GM21360 (cell line): ENCODE data around the gene NOTCH4.
"Not testable (repeated sequence)": the region's sequence is repeated elsewhere in the genome, so short reads cannot be mapped to it uniquely, and the experiment has no call there.

Experiments used
- ATAC-seq: cut with Tn5 transposase; IDR thresholded peaks from one replicate; pipeline ENCODE4 v1.9.1; 2021; ENCODE audit warnings: mild to moderate bottlenecking, moderate library complexity; ENCODE audit not compliant: unreplicated experiment

NOTCH4 gene

DNA sequence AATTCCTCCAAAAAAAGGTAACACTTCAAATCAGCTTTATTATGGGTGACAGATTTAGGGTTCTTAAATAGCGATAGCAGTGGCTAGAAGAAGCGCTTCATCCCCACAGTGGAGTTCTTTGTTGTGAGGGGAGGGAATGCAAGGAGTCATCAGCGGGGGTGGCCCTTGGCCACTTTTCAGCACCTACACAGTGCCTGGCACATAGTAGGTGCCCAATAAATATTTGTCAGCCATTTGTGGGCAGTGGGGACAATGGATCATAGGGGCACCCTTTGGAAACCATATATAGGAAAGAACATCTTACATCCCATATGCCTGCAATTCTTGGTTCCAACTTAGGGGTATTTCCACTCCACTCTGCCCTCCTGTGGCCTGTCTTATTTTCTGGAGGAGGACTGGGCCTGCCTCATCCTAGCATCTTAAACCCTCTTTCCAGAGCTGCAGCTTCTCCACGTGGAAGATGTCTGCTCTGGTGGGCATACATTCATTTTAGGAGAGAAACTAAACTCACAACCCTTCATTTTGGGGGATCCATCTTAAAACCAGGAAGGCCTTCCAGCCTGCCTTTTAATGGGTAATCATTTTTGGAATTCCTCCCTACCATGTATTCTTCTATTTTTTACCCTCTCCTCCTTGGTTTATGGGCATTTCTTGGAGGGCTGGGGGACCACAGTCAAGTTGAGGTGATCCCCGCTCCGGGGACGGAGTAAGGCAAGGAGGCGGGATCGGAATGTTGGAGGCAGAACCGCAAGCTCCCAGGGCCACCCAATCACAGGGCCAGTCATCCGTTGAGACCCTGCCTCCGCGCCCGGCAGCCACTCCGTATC, 28.8 kb downstream of the NOTCH4 start:
- no peak for ATAC-seq

DNA sequence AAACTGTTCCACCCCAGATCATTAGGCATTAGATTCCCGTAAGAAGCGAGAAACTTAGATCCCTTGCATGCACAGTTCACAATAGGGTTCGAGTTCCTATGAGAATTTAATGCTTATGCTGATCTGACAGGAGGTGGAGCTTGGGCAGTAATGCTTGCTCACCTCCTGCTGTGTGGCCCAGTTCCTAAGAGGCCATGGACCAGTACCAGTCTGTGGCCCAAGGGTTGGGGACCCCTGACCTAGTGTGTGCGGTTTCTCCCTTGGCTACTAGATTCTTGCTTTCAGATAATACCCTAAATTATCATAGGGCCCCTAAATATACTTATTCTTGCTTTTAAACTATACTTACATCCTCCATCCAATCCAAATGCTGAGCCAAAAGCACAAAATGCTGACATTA, 29.5 kb downstream of the NOTCH4 start:
- no peak for ATAC-seq

DNA sequence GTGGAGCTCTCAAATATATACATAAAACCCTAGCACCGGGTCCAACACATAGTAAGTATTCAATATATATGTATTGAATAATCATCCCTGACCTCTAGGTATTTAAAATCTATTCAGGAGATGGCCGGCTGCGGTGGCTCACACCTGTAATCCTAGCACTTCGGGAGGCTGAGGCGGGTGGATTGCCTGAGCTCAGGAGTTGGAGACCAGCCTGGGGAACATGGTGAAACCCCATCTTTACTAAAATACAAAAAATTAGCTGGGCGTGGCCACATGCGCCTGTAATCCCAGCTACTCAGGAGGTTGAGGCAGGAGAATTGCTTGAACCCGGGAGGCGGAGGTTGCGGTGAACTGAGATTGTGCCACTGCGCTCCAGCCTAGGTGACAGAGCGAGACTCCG, 30.8 kb downstream of the NOTCH4 start:
- ATAC-seq = not testable (repeated sequence)

DNA sequence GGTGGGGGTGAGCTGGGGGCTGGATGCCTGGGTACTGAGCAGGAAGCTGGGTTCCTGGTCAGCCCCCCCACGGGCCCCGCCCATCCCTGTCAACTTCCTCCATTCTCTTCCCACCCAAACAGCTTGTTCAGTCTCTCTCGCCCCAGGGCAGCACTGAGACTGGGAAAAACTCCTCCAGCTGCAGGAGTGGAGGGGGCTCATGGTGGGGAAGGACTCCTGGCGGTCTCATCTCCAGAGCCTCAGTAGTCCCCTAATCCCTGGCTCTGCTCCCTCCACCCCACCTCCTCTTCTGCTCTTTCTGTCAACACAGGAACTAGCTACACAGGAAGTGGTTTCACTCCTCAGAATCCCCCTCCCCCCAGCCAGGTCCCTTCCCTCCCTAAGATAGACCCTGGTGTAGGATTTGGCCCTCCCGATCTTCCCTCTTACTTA, 31.2 kb downstream of the NOTCH4 start, which contains the start of gene GPSM3:
Gene GPSM3, minus strand, starts transcription at position 36 of the 432 bp plus-strand sequence. CDS start 130 bp downstream, outside the sequence.
- no peak for ATAC-seq

DNA sequence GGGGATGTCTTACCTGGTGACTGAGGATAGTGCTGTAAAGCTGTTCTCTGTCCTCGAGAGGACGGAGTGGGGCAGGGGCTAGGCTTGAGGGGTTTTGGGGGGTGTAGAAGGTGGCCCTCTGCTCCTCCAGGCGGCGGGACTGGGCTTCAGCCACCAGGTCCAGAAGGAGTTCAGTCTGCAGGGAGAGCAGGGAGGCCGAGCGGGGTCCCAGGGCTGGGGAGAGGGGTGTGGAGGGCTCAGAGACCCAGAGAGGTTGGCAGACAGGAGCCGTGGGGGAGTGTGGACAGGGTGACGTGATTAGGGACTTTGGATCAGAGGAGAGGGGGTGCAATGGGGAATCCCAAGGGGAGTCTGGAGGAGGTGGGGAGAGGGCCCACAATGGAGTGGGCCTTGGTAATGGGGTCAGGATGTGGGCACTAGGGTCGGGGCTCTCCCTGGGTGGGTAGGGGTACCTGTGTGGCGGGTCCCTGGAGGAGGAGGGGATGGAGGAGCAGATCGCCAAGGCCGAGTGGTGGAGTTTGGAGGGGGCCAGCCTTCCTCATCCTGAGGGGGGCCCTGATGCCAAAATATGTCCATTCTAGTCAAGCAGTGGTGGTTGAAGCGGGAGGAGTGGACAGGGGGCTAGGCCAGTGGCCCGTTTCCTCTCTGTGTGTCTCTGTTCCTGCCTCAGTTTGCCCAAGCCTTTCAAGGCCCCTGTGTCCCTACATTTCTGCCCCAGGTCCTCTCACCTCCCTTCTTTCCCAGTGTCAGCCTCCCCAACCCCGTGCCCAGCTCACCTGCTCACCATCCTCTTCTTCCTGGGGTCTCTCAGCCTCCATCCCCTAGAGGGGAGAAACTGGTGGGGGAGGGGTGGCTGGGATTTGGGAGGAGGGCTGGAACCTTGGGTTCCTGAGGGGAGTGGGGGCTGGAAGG, 31.9 kb downstream of the NOTCH4 start:
- ATAC-seq = no peak

DNA sequence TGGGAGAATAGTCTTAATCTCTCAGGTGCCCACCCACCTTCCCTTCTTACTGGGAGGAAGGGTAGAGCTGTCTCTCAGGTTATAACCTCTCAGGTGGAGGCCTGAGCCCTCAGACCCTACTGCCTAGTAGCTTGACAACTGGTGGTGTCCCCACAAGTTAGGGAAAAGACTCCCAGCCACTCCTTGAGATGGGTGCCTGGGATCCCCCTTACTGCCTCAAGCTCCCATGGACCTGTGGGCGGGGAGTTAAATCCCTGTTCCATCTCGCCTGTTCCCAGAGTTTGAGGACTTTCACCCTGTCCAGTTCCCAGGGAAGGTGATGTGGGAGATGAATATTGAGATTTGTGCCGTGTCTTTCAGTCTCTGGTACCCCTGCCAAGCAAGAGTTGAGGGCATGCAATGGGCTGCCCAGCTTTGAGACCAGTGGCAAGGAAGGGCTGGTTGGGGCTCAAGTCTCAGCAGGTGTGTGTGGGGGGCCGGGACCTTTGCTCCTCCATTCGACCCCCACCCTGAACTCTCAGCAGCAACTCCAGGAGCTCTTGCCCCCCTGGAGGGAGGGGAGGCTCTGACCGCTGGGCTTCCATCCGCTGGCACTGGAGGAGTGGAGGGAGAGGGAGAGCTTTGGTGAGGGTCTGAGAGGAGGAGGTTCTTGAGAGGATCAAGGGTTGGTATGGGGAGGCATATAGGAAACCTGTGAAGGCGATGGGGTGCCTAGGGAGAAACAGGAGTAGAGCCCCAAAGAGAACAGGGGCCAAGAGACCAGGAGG, 32.8 kb downstream of the NOTCH4 start:
- ATAC-seq = no peak

DNA sequence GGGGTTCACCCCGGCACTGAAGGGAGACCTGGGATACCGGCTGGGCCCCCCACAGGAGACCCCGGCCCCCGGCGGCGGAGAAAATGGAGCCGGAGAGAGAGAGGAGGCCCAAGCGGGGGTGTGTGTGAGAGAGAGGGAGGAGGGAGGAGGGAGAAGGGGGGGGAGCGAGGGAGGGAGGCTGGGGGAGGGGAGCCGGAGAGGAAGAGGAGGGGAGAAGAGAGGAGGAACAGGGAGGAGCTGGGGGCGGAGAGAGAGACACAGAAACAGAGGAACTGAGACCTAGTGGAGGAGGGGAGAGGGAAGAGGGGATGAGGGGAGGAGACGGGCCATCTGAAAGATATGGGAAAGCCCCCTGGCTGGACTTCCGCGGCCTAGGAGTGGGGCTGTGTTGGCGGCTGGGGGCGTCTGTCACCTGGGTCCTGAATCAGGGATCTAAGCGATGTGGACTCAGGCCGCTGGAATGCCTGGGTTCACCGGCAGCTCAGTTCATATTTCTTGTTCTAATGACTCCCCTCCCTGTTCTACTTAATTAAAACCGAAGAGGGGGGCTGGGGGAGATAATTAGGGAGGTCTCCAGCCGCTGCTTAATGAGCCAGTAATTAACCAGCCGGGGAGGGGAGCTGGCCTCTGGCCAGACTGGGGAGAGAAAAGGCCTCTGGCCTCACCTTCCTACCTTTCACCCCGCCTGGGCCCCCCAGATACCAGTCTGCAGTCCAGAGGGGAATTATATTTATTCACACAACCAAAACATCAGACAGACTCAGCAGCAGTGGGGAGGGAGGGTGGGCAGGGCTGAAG, 33.6 kb downstream of the NOTCH4 start, which contains the start of gene PBX2:
Gene PBX2, minus strand, starts transcription at position 149 of the 798 bp plus-strand sequence. CDS start 287 bp downstream, outside the sequence.
- peak; percentile 45 for ATAC-seq

DNA sequence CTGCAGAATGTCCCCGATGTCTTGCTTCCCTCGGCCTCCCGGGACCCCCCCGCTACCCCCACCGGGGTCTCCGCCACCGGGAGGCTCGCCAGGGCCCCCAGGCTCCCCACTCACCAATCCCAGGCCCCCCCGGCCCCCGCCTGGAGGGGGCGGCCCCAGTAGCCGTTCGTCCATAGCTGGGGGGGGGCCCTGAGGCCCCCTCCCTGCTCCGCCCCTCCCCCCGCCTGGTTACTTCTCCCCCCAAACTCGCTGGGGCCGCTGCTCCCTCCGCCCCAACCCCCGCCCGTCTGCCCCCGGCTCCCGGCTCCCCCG, 34.2 kb downstream of the NOTCH4 start:
- no peak for ATAC-seq

DNA sequence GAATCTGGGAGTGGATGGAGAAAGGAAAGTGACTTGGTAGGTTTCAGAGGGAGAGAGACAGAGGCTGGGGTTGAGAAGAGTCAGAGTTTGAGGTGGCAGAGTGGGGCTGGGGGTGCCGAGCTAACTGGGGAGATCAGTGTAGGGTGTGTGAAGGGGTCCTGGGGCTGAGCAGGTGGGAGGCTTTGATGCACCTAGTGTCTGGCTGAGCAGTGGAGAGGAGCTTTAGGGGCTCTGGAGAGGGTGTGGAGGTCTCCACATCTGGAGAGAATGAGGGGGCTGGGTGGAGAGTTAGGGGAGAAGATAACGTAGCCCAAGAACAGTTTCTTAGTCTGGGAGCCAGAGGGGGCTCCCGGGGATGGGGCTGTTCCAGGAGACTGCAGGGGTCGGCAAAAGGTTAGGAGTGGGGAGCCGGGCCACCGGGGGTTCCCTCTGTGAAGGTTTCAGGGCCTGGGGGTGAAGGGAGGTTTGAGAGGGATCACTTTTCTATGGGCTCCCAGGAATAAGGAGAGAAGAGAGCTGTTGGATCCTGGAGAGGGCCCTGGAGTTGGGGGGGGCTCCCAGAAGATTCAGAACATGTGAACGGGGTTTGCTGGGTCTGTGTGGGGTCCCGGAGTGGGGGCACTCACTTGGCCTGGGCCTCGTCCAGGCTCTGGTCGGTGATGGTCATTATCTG, 34.7 kb downstream of the NOTCH4 start:
- ATAC-seq = no peak

DNA sequence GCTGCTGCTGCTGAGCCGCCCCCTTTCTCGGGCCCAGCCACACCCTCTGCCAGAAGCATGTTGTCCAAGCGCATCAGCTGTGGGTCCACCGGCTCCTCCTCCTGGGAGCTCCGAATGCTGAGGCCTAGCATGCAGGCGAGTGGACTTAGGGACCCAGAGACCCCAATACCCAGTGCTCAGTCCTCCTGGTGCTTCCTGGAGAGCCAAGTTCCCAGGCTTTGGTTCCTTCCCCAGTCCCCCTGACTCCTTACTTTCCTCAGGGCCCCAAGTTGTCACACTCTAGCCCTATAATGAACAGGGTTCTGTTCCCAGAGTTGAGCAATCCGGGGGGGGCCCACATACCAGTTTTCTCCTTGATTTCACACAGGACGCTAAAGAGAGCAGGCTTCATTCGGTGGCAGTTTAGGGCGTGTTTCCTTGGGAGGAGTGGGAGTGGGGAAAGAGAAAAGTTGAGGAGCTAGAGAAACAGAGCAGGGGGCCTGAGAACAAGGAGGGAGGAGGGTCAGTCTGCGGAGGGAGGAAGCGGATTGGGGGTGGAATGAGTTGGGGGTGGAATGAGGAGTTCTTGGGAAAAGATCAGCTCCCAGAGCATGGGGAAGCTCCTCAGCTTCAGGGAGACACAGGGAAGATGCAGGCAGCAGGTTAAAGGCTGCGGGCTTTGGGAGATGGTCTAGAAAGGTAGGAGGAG, 35.3 kb downstream of the NOTCH4 start:
- ATAC-seq = no peak

DNA sequence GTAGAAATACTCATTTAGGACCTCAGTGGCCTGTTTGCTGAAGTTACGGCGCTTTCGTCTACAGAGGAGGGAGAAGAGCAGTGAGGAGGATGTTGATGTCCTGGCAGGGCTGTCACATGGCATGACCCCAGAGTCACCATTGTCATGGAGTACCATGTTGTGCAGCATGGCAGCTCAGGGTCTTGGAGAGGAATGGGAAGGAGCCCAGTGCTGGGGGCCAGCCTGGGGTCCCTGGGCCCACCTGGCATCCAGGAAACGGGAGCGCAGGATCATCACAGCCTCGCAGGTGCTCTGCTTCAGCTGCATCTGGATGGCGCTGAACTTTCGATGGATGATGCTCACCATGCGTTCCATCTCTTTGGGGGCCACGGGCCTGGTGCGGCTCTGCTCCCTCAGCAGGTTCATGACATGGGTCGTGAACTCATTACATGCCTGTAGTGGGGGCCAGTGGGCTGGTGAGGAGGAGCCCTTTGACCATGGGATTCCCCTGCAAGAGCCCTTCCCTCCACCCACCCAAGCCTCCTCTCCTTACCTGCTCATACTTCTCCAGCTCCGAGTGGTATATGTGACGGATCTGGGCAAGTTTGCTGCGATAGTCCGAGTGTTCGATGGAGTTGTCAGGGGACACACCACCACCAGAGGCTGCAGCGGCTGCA, 36.0 kb downstream of the NOTCH4 start:
- ATAC-seq = not testable (repeated sequence)

DNA sequence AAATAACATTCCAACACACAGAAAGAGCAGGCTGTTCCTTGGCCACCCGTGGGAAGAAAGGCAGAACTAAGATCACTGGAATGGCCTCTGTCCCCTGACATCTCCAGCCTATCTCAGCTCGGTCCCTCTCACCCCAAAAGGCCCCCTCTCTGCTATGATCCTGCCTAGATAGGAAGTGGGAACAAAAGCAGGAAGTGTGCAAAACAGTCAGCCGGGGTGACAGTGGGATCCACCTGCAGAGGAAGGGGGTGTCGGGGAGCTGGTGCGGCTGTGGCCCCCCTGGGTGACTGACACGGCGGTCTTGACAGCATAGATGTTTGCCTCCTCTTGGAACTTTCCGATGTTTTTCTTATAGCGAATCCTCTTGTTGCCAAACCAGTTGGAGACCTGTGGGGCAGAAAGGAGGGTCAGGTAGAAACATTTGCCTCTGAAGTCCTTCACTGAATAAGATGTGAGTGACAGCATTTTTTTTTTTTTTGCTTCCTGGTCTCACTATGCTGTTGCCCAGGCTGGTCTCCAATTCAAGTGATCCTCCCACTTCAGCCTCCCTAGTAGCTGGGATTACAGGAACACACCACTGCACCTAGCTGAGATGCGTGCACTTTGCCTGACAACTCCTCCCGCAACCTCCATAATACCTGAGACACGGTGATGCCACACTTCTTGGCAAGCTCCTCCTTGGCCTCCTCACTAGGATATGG, 36.7 kb downstream of the NOTCH4 start:
- ATAC-seq = no peak

DNA sequence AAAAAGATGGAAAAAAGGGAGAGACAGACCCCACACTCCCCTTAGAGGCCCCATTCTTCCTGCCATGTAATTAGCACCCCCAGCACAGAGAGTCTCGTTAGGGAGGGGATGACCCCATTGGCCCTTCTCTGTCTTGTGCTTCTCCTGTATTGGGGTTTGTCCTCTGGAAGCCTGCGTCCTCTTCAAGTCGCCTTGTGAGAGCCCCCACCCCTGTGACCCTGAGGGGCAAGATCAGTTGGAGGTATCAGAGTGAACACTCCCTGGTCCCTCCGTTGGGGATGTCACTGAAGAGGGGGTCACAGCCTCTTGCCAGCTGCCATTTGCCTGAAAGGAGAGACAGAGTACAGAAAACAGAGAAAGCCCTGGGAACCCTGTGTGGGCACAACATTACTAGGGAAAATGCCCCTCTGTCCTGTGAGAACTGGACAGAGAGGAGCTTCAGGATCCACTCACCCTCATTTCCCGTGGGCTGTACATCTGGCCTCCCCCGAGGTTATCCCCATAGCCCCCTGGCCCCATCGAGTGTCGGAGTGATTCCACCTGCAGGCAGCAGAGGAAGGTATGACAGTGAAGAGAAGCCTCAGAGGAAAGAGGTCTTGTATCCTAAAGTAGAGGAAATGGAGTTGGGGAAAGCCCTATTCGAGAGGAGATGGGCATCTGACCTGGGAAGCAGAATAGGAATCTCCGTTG, 37.6 kb downstream of the NOTCH4 start:
- not testable (repeated sequence) for ATAC-seq

DNA sequence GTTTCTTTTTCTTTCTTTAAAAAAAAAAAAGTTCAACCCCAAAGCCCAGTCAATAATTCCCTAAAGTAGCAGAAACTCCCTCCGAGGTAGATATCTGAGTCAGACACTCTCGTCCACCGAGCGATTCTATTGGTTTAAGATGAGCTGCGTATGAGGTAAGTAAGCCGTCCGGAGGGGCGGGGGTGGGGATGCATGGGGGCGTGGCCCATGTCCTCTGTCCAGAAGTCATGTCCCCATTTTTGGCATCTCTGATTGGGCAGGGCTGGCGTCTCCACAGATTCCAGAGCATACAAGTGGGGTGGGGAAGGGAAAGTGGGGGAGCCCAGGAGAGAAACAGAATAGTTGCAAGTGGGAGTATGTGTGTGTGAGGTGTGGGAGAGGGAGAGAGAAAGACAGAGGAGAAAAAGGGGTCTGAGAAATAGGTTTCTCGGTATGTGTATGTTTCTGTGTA, 38.2 kb downstream of the NOTCH4 start:
- not testable (repeated sequence) for ATAC-seq

DNA sequence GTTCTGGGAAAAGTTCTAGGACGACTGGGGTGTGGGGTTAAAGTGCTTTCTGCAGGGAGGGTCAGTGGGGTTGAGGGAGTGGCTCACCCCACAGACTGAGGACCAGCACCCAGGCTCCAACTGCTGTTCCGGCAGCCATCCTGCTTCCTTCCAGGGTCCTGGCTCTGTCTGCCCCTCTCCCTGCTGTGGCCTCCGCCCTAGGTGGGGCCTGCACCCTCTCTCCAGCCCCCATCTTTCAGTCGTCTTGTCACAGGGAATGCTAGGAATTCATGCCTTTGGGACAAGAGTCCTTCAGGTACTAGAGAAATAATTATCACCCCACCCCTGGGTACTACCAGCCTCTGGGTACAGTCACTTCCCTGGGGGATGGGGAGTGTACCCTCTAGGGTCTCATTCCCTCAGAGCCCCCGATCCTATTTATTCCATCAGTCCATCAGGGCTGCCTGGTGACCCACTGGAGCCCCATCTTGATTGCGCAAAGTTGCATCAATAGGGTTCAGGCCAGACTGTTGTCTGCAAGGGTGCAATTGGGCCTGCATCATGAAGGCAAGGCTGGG, 39.7 kb downstream of the NOTCH4 start, which contains the start of gene AGER:
Gene AGER, minus strand, starts transcription at position 170 of the 557 bp plus-strand sequence. Its CDS starts 31 bp downstream, at position 139.
- no peak for ATAC-seq

DNA sequence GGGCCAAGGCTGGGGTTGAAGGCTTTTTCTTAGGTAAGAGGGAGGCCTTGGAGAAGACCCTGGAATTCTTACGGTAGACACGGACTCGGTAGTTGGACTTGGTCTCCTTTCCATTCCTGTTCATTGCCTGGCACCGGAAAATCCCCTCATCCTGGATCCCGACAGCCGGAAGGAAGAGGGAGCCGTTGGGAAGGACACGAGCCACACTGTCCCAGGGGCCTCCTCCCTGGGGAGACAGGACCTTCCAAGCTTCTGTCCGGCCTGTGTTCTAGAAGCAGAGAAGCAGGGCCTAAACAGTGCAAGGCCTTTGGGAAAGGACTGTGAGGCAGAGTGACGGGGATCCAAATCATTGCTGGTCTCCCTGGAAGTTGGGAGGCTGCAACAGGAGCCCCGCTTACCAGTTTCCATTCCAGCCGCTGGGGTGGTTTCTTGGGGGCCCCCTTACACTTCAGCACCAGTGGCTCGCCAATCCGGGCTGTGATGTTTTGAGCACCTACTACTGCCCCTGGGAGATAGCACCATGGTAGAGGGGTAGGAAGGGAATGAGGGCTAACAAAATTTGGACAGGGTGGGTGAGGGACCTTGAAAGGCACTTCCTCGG, 40.3 kb downstream of the NOTCH4 start:
- no peak for ATAC-seq
